H9 (cell line): Measurements from ENCODE around the gene DNAH1. TPM values are rescaled to one million over a fixed set of nuclear protein-coding genes. Genes with fewer than 3 reads are reported as not detected.

Source experiments
- DNase-seq: peaks from one replicate; pipeline ENCODE4 v3.0.0-alpha.2; 2017
- H2AFZ ChIP-seq: one replicate; pipeline ENCODE4 v1.6.1; 2013; ENCODE audit warnings: mild to moderate bottlenecking, low read length, control low read depth, moderate library complexity
- H2AK5ac ChIP-seq: 2 replicates; pipeline ENCODE4 v1.6.1; 2013; ENCODE audit warnings: low read length, control low read depth, mixed read lengths; ENCODE audit not compliant: insufficient read length
- H2BK120ac ChIP-seq: one replicate; pipeline ENCODE4 v1.6.1; 2013; ENCODE audit warnings: low read depth, mild to moderate bottlenecking, low read length, control low read depth, inconsistent platforms; ENCODE audit not compliant: poor library complexity, severe bottlenecking
- H2BK12ac ChIP-seq: 2 replicates; pipeline ENCODE4 v1.6.1; 2013; ENCODE audit warnings: low read length, control low read depth, mixed read lengths, low read depth; ENCODE audit not compliant: insufficient read length
- H2BK15ac ChIP-seq: 2 replicates; pipeline ENCODE4 v1.6.1; 2013; ENCODE audit warnings: low read depth, low read length, control low read depth
- H2BK20ac ChIP-seq: one replicate; pipeline ENCODE4 v1.6.1; 2013; ENCODE audit warnings: low read depth, mild to moderate bottlenecking, low read length, control low read depth, inconsistent platforms; ENCODE audit not compliant: poor library complexity, severe bottlenecking
- H2BK5ac ChIP-seq: 2 replicates; pipeline ENCODE4 v1.6.1; 2013; ENCODE audit warnings: low read length, control low read depth, mixed read lengths; ENCODE audit not compliant: insufficient read length
- H3K14ac ChIP-seq: 2 replicates; pipeline ENCODE4 v1.6.1; 2013; ENCODE audit warnings: low read length, control low read depth; ENCODE audit not compliant: insufficient read depth
- H3K18ac ChIP-seq: 2 replicates; pipeline ENCODE4 v1.6.1; 2013; ENCODE audit warnings: low read depth, mild to moderate bottlenecking, mixed read lengths, low read length, control low read depth; ENCODE audit not compliant: insufficient read length
- H3K23ac ChIP-seq: 2 replicates; pipeline ENCODE4 v1.6.1; 2013; ENCODE audit warnings: low read length, control low read depth, mixed read lengths, low read depth; ENCODE audit not compliant: insufficient read length
- H3K23me2 ChIP-seq: 2 replicates; pipeline ENCODE4 v1.6.1; 2013; ENCODE audit warnings: low read depth, mild to moderate bottlenecking, mixed read lengths, low read length, control low read depth; ENCODE audit not compliant: insufficient read length, poor library complexity, severe bottlenecking
- H3K27ac ChIP-seq: 2 replicates; pipeline ENCODE4 v1.5.1; 2013; ENCODE audit warnings: low read length, control low read depth, mixed read lengths, low read depth; ENCODE audit not compliant: insufficient read length
- H3K27me3 ChIP-seq: 2 replicates; pipeline ENCODE4 v1.6.1; 2013; ENCODE audit warnings: low read length, control low read depth, inconsistent platforms; ENCODE audit not compliant: insufficient read depth
- H3K4ac ChIP-seq: 2 replicates; pipeline ENCODE4 v1.6.1; 2013; ENCODE audit warnings: low read depth, mild to moderate bottlenecking, control low read depth, inconsistent platforms, low read length, moderate library complexity
- H3K4me1 ChIP-seq: 2 replicates; pipeline ENCODE4 v1.6.1; 2013; ENCODE audit warnings: low read length, control low read depth, inconsistent platforms; ENCODE audit not compliant: insufficient read depth
- H3K4me2 ChIP-seq: 2 replicates; pipeline ENCODE4 v1.6.1; 2013; ENCODE audit warnings: low read length, control low read depth, mixed read lengths; ENCODE audit not compliant: insufficient read length, insufficient read depth
- H3K56ac ChIP-seq: 2 replicates; pipeline ENCODE4 v1.6.1; 2013; ENCODE audit warnings: low read depth, mild to moderate bottlenecking, mixed read lengths, low read length, control low read depth; ENCODE audit not compliant: insufficient read length
- H3K79me1 ChIP-seq: 2 replicates; pipeline ENCODE4 v1.6.1; 2013; ENCODE audit warnings: low read depth, mild to moderate bottlenecking, moderate library complexity, low read length, control low read depth, inconsistent platforms; ENCODE audit not compliant: insufficient read depth, poor library complexity, severe bottlenecking
- H3K79me2 ChIP-seq: 2 replicates; pipeline ENCODE4 v1.6.1; 2013; ENCODE audit warnings: low read length, control low read depth, inconsistent platforms; ENCODE audit not compliant: insufficient read depth
- H3K9ac ChIP-seq: 2 replicates; pipeline ENCODE4 v1.6.1; 2013; ENCODE audit warnings: low read length, control low read depth, mixed read lengths; ENCODE audit not compliant: insufficient read length; ENCODE audit errors: extremely low read depth
- H3K9me3 ChIP-seq: one replicate; pipeline ENCODE4 v1.6.1; 2013; ENCODE audit warnings: low read depth, low read length, inconsistent platforms; ENCODE audit not compliant: control insufficient read depth
- H3T11ph ChIP-seq: one replicate; pipeline ENCODE4 v1.6.1; 2013; ENCODE audit warnings: mild to moderate bottlenecking, low read length, control low read depth, inconsistent platforms
- H4K20me1 ChIP-seq: one replicate; pipeline ENCODE4 v1.6.1; 2013; ENCODE audit not compliant: control insufficient read depth, insufficient read length, insufficient read depth
- H4K5ac ChIP-seq: 2 replicates; pipeline ENCODE4 v1.6.1; 2013; ENCODE audit warnings: low read depth, mild to moderate bottlenecking, mixed read lengths, low read length, control low read depth; ENCODE audit not compliant: insufficient read length
- H4K8ac ChIP-seq: replicated peaks from 2 replicates; pipeline ENCODE4 v1.6.1; 2013; ENCODE audit warnings: low read length, control low read depth, mixed read lengths, low read depth; ENCODE audit not compliant: insufficient read length
- H4K91ac ChIP-seq: 2 replicates; pipeline ENCODE4 v1.6.1; 2013; ENCODE audit warnings: low read depth, mild to moderate bottlenecking, moderate library complexity, mixed read lengths, low read length, control low read depth; ENCODE audit not compliant: insufficient read length
- H3K27ac Mint-ChIP-seq, 3 experiments: 2 replicates in 2 of 3; 3 replicates in 1 of 3; pipeline ENCODE4 v1.8.0; 2020 to 2021; ENCODE audit warnings: mixed read lengths in 3 of 3, mild to moderate bottlenecking in 1 of 3, moderate library complexity in 1 of 3
- H3K27me3 Mint-ChIP-seq: 2 replicates; pipeline ENCODE4 v1.8.0; 2021; ENCODE audit warnings: low read depth, mild to moderate bottlenecking, moderate library complexity, mixed read lengths
- H3K36me3 Mint-ChIP-seq, 3 experiments: 2 replicates in 2 of 3; 3 replicates in 1 of 3; pipeline ENCODE4 v1.8.0; 2020 to 2021; ENCODE audit warnings: low read depth in 3 of 3, mixed read lengths in 3 of 3; ENCODE audit not compliant: insufficient read depth in 1 of 3
- H3K4me1 Mint-ChIP-seq, 2 experiments: 2 replicates each; pipeline ENCODE4 v1.8.0; 2020; ENCODE audit warnings: mixed read lengths in 2 of 2
- H3K4me3 Mint-ChIP-seq, 2 experiments: 2 replicates in 1 of 2; 3 replicates in 1 of 2; pipeline ENCODE4 v1.8.0; 2020 to 2021; ENCODE audit warnings: mild to moderate bottlenecking in 2 of 2, mixed read lengths in 2 of 2, moderate library complexity in 1 of 2
- H3K9me3 Mint-ChIP-seq, 2 experiments: 2 replicates in 1 of 2; 3 replicates in 1 of 2; pipeline ENCODE4 v1.8.0; 2020; ENCODE audit warnings: mild to moderate bottlenecking in 2 of 2, mixed read lengths in 2 of 2, moderate library complexity in 1 of 2
- WGBS: extraction: QIAGEN DNeasy Blood & Tissue Kit; methylation state at CpG from one replicate; pipeline ENCODE4 v1.1.7; 2013; ENCODE audit warnings: missing lambda C conversion rate, low lambda C conversion rate, mixed read lengths; ENCODE audit not compliant: insufficient read length; ENCODE audit errors: extremely low coverage; 5-methylcytosine and 5-hydroxymethylcytosine counted together
- total RNA-seq: library from RNA; stranded (reverse); gene quantifications from 2 replicates; pipeline ENCODE4 v1.2.1, GENCODE V29; 2021
- TF ChIP-seq, protein P1 (sequence below): fragments of 200-600 bp; sonication (generic); conservative IDR thresholded peaks from 3 replicates; pipeline ENCODE4 v1.8.0; 2021; ENCODE audit warnings: antibody characterized with exemption, mild to moderate bottlenecking

DNAH1 gene
- total RNA-seq, 1 experiment from 2014 or later: 2.0 TPM

DNA sequence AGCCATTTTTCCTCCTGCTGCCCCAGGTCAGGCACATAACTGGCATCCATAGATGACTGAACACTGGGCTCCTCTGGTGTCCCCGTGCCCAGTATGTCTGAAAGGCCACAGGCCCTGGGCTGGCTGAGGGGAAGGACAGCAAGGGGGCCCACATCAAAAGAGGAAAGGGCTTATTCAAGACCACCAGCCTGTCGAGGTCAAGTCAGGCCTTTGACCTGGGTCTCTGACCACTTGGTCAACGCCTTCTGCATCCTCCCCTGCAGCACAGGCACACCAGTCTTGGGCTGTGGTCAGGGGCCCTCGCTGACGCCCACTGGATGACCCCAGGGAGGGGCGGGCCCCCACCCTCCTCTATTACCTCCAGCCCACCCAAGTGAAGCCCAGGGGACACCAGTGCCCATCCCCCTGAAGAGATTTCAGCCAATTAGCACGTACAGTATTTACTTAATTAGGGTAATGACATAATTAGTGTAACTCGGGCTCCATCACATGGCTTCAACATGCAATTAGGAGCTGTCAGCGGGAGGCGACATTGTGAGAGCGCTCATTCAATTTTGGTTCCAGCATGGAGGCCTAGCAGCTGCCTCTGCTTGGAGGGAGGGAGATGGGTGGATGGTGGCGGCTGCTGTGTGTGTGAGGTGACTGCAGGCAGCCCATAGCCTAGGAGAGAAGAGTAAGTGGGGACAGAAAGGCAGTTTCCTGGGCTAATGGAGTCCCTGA is 13.5 kb upstream of the DNAH1 start:
- H3K4me1 Mint-ChIP-seq: peaks cover 25 to 32% of the 10 kb centered on the region in 2 experiments
- Histone ChIP-seq H3K9ac (no peak overlapping the region), H4K5ac (no peak overlapping the region), H3K9me3 (no peaks in the 10 kb centered on the region), H3K4me2 (no peak overlapping the region), H3K23me2 (peaks cover 10% of the 10 kb centered on the region), H2BK120ac (no peak overlapping the region), H3K27me3 (no peaks in the 10 kb centered on the region; the same call in 1 of the 2 replicates), H3K79me2 (no peaks in the 10 kb centered on the region), H4K8ac (no peak overlapping the region), H3T11ph (no peak overlapping the region), H3K27ac (no peak overlapping the region), H2AFZ (no peak overlapping the region), H4K20me1 (no peaks in the 10 kb centered on the region), H3K23ac (no peak overlapping the region), H2BK12ac (no peak overlapping the region), H3K4ac (no peak overlapping the region), H4K91ac (no peak overlapping the region), H2BK5ac (no peak overlapping the region), H2BK20ac (no peak overlapping the region), H3K18ac (no peak overlapping the region), H3K14ac (no peak overlapping the region; the same call in 1 of the 2 replicates), H3K4me1 (peaks cover 2% of the 10 kb centered on the region; the same call in 1 of the 2 replicates), H2AK5ac (no peak overlapping the region), H3K56ac (no peak overlapping the region), H2BK15ac (no peak overlapping the region), H3K79me1 (no peaks in the 10 kb centered on the region)
- H3K27me3 Mint-ChIP-seq: peaks cover 36% of the 10 kb centered on the region
- TF ChIP-seq, protein P1, sequence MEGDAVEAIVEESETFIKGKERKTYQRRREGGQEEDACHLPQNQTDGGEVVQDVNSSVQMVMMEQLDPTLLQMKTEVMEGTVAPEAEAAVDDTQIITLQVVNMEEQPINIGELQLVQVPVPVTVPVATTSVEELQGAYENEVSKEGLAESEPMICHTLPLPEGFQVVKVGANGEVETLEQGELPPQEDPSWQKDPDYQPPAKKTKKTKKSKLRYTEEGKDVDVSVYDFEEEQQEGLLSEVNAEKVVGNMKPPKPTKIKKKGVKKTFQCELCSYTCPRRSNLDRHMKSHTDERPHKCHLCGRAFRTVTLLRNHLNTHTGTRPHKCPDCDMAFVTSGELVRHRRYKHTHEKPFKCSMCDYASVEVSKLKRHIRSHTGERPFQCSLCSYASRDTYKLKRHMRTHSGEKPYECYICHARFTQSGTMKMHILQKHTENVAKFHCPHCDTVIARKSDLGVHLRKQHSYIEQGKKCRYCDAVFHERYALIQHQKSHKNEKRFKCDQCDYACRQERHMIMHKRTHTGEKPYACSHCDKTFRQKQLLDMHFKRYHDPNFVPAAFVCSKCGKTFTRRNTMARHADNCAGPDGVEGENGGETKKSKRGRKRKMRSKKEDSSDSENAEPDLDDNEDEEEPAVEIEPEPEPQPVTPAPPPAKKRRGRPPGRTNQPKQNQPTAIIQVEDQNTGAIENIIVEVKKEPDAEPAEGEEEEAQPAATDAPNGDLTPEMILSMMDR: no peak
- no peak overlapping the region for H3K4me3 Mint-ChIP-seq
- DNase-seq: no peak
- H3K36me3 Mint-ChIP-seq: no peaks in the 10 kb centered on the region; a peak in 1 of 7 replicates
- WGBS: no CpG with 5 or more reads among the region's 12 CpGs
- H3K9me3 Mint-ChIP-seq: no peaks in the 10 kb centered on the region
- H3K27ac Mint-ChIP-seq: no peak overlapping the region; a peak in 1 of 7 replicates
